GM23338 (cell line): Measurements from ENCODE around the gene FLNA. TPM values are rescaled to one million over a fixed set of nuclear protein-coding genes. Genes with fewer than 3 reads are reported as not detected.
A peak's percentile ranks its signal among the peaks of the same experiment; 100 is the strongest.

Source experiments
- ATAC-seq: fragments of 200-7000 bp; cut with Tn5 transposase; 3 replicates; pipeline ENCODE4 v1.9.1; 2020
- DNase-seq: peaks from one replicate; pipeline ENCODE4 v3.0.0-alpha.2; 2015; ENCODE audit warnings: low spot score
- H2AFZ ChIP-seq: fragments of 200-600 bp; sonication (generic); 2 replicates; pipeline ENCODE4 v1.8.0; 2016; ENCODE audit warnings: antibody characterized with exemption, mild to moderate bottlenecking, moderate library complexity
- H3F3A ChIP-seq: fragments of 200-600 bp; sonication (generic); replicated peaks from 2 replicates; pipeline ENCODE4 v1.8.0; 2017; ENCODE audit warnings: antibody characterized with exemption, mixed run types, low read depth
- H3K27ac ChIP-seq: fragments of 200-600 bp; sonication (generic); 2 replicates; pipeline ENCODE4 v1.6.1; 2016; ENCODE audit warnings: low read depth
- H3K27me3 ChIP-seq: fragments of 200-600 bp; sonication (generic); 2 replicates; pipeline ENCODE4 v1.8.0; 2016; ENCODE audit warnings: mild to moderate bottlenecking, mixed run types, moderate library complexity; ENCODE audit not compliant: insufficient read depth
- H3K36me3 ChIP-seq: fragments of 200-600 bp; sonication (generic); 2 replicates; pipeline ENCODE4 v1.8.0; 2016; ENCODE audit warnings: mild to moderate bottlenecking; ENCODE audit not compliant: insufficient read depth
- H3K4me1 ChIP-seq: fragments of 200-600 bp; sonication (generic); 2 replicates; pipeline ENCODE4 v1.8.0; 2016; ENCODE audit warnings: mild to moderate bottlenecking, moderate library complexity; ENCODE audit not compliant: insufficient read depth
- H3K4me2 ChIP-seq: fragments of 200-600 bp; sonication (generic); 2 replicates; pipeline ENCODE4 v1.7.1; 2017; ENCODE audit warnings: mixed run types
- H3K4me3 ChIP-seq: fragments of 200-600 bp; sonication (generic); 2 replicates; pipeline ENCODE4 v1.6.1; 2016; ENCODE audit warnings: mixed run types
- H3K79me2 ChIP-seq: fragments of 200-600 bp; sonication (generic); replicated peaks from 2 replicates; pipeline ENCODE4 v1.8.0; 2017; ENCODE audit warnings: mild to moderate bottlenecking; ENCODE audit not compliant: insufficient read depth
- H3K9me2 ChIP-seq: fragments of 200-600 bp; sonication (generic); 2 replicates; pipeline ENCODE4 v1.8.0; 2017; ENCODE audit not compliant: insufficient read depth
- H4K20me1 ChIP-seq: fragments of 200-600 bp; sonication (generic); replicated peaks from 2 replicates; pipeline ENCODE4 v1.8.0; 2017; ENCODE audit warnings: mild to moderate bottlenecking; ENCODE audit not compliant: insufficient read depth
- H3K27ac Mint-ChIP-seq: 2 replicates; pipeline ENCODE4 v1.8.0; 2020; ENCODE audit warnings: inconsistent platforms, mild to moderate bottlenecking, moderate library complexity, mixed read lengths
- H3K27me3 Mint-ChIP-seq: 3 replicates; pipeline ENCODE4 v1.8.0; 2022; ENCODE audit warnings: low read depth, mild to moderate bottlenecking, moderate library complexity, mixed read lengths, inconsistent platforms; ENCODE audit not compliant: insufficient read depth, poor library complexity
- H3K36me3 Mint-ChIP-seq: 3 replicates; pipeline ENCODE4 v1.8.0; 2021; ENCODE audit warnings: low read depth, mild to moderate bottlenecking, inconsistent platforms, moderate library complexity, mixed read lengths
- H3K4me1 Mint-ChIP-seq: 3 replicates; pipeline ENCODE4 v1.8.0; 2020; ENCODE audit warnings: mild to moderate bottlenecking, inconsistent platforms, mixed read lengths
- H3K4me3 Mint-ChIP-seq: 3 replicates; pipeline ENCODE4 v1.8.0; 2021; ENCODE audit warnings: moderate library complexity, mild to moderate bottlenecking, inconsistent platforms, mixed read lengths
- H3K9me3 Mint-ChIP-seq: 3 replicates; pipeline ENCODE4 v1.8.0; 2020; ENCODE audit warnings: moderate library complexity, mild to moderate bottlenecking, inconsistent platforms, mixed read lengths
- CREB1 ChIP-seq: fragments of 250-450 bp; sonication (Bioruptor Pico); IDR thresholded peaks from 2 replicates; pipeline ENCODE4 v1.5.0; 2020; ENCODE audit warnings: low read depth, mild to moderate bottlenecking, moderate library complexity
- CTCF ChIP-seq, 2 experiments: fragments of 200-600 bp in 1 of 2; sonication (generic) in 1 of 2; conservative IDR thresholded peaks; 2 replicates each; pipeline versions ENCODE4 v1.5.1 to v1.6.1; 2016 to 2017; ENCODE audit warnings: antibody characterized with exemption in 2 of 2, low read depth in 2 of 2, mild to moderate bottlenecking in 2 of 2, moderate library complexity in 1 of 2
- NANOG ChIP-seq: IDR thresholded peaks from 2 replicates; pipeline ENCODE4 v1.6.1; 2016; ENCODE audit warnings: antibody characterized with exemption, borderline replicate concordance
- POLR2AphosphoS5 ChIP-seq: IDR thresholded peaks from 2 replicates; pipeline ENCODE4 v1.6.1; 2016; ENCODE audit warnings: antibody characterized with exemption, low read depth
- REST ChIP-seq: IDR thresholded peaks from one replicate; pipeline ENCODE4 v1.6.1; 2018; ENCODE audit warnings: antibody characterized with exemption; ENCODE audit not compliant: unreplicated experiment
- ZNF114 ChIP-seq: fragments of 250-450 bp; sonication (Bioruptor Pico); IDR thresholded peaks from 2 replicates; pipeline ENCODE4 v1.5.0; 2020; ENCODE audit warnings: mild to moderate bottlenecking, moderate library complexity
- ZNF462 ChIP-seq: fragments of 250-450 bp; sonication (Bioruptor Pico); IDR thresholded peaks from 2 replicates; pipeline ENCODE4 v1.5.0; 2020; ENCODE audit warnings: mild to moderate bottlenecking, moderate library complexity
- polyA plus RNA-seq: library from polyadenylated mRNA; unstranded; fragments of >200 nt; fragmentation: Nextera tagmentation; extraction: Ambion mirVana; gene quantifications from 2 replicates; pipeline ENCODE4 v1.2.1, GENCODE V29; 2016
- total RNA-seq: library from RNA; depleted of rRNA; stranded (reverse); fragments of >200 nt; shearing (Covaris generic); gene quantifications from 2 replicates; pipeline ENCODE4 v1.2.3, GENCODE V29; 2014

The FLNA gene
- total and polyA plus RNA-seq, 2 experiments from 2014 or later: 579 to 1,445 TPM

- no peak for TF ChIP-seq CTCF (conservative IDR thresholded peaks at IDR 0.05; ENCODE audit: low read depth in 2 of 2)
- TF ChIP-seq POLR2AphosphoS5: peak; percentile 96
These were observed 23.6 kb upstream of the FLNA start, which contains the start of gene RPL10 (continued) for GRCh38 chrX:154397888-154398667.

GRCh38 chrX:154396973-154397887 lies 22.8 kb upstream of the FLNA start:
- peaks cover 17% of the 10 kb centered on the region for H3K79me2 ChIP-seq
- peak; percentile 57 for DNase-seq
- Mint-ChIP-seq H3K27me3 (peaks cover 31% of the 10 kb centered on the region), H3K4me1 (peaks cover 13% of the 10 kb centered on the region; the same call in 2 of the 3 replicates), H3K4me3 (peak overlapping the region; percentile 100), H3K36me3 (peaks cover 36% of the 10 kb centered on the region), H3K9me3 (peaks cover 9% of the 10 kb centered on the region; the same call in 1 of the 3 replicates), H3K27ac (peak overlapping the region; percentile 100)
- peaks cover 21% of the 10 kb centered on the region for H3F3A ChIP-seq
- H3K27me3 ChIP-seq: no peaks in the 10 kb centered on the region
- H3K9me2 ChIP-seq: no peaks in the 10 kb centered on the region
- ATAC-seq: peak; percentile 62
- H3K4me3 ChIP-seq: peak overlapping the region; percentile 85
- H3K4me1 ChIP-seq: peaks cover 6% of the 10 kb centered on the region; the same call in 1 of the 2 replicates
- H4K20me1 ChIP-seq: no peaks in the 10 kb centered on the region
- H3K27ac ChIP-seq: peak overlapping the region; percentile 96
- peak overlapping the region; percentile 78 for H3K4me2 ChIP-seq
- H3K36me3 ChIP-seq: peaks cover 4% of the 10 kb centered on the region; the same call in 1 of the 2 replicates
- H2AFZ ChIP-seq: no peak overlapping the region
- no peak for TF ChIP-seq REST
- no peak for TF ChIP-seq CTCF (conservative IDR thresholded peaks at IDR 0.05; ENCODE audit: low read depth in 2 of 2)
- no peak for TF ChIP-seq NANOG
- TF ChIP-seq ZNF114 (CRISPR knock-in tag): no peak
- peak; percentile 40 for TF ChIP-seq POLR2AphosphoS5
- no peak for TF ChIP-seq CREB1 (CRISPR knock-in tag)
- no peak for TF ChIP-seq ZNF462 (CRISPR knock-in tag)
